Small intestine (tissue), 7 donors: ENCODE measurements around the gene HPCAL4. TPM values are rescaled to one million over a fixed set of nuclear protein-coding genes. Genes with fewer than 3 reads are reported as not detected.
A peak's percentile ranks its signal among the peaks of the same experiment; 100 is the strongest.

Experiments used
- DNase-seq, 2 donors: peaks; one replicate each; pipeline versions ENCODE4 v3.0.0 to v3.0.0-alpha.2; 2013
- FAIRE-seq: peaks from 2 replicates; lab custom pipeline; 2012; peaks lifted over from hg19 to GRCh38; lab: Jason Lieb, UNC
- H3K27ac ChIP-seq, 3 donors: one replicate each; pipeline ENCODE4 v1.5.1; 2013; ENCODE audit warnings: low read length in 2 of 3, mild to moderate bottlenecking in 2 of 3, control low read depth in 1 of 3, inconsistent platforms in 1 of 3, low read depth in 1 of 3, moderate library complexity in 1 of 3
- H3K27me3 ChIP-seq, 3 donors: one replicate each; pipeline ENCODE4 v1.6.1; 2013; ENCODE audit warnings: low read length in 3 of 3, inconsistent platforms in 1 of 3; ENCODE audit not compliant: control insufficient read depth in 3 of 3, insufficient read depth in 3 of 3
- H3K36me3 ChIP-seq, 3 donors: one replicate each; pipeline ENCODE4 v1.6.1; 2013; ENCODE audit warnings: low read length in 3 of 3, inconsistent platforms in 1 of 3, low read depth in 1 of 3, mild to moderate bottlenecking in 1 of 3, moderate library complexity in 1 of 3; ENCODE audit not compliant: control insufficient read depth in 3 of 3, insufficient read depth in 2 of 3
- H3K4me1 ChIP-seq, 3 donors: one replicate each; pipeline ENCODE4 v1.6.1; 2013; ENCODE audit warnings: low read length in 2 of 3, inconsistent platforms in 1 of 3, low read depth in 1 of 3, mild to moderate bottlenecking in 1 of 3, moderate library complexity in 1 of 3; ENCODE audit not compliant: control insufficient read depth in 3 of 3, insufficient read depth in 2 of 3
- H3K4me3 ChIP-seq, 3 donors: one replicate each; pipeline ENCODE4 v1.5.1; 2013; ENCODE audit warnings: low read length in 3 of 3, control low read depth in 1 of 3, inconsistent platforms in 1 of 3, low read depth in 1 of 3, mild to moderate bottlenecking in 1 of 3, moderate library complexity in 1 of 3
- H3K9me3 ChIP-seq, 2 donors: one replicate each; pipeline ENCODE4 v1.6.1; 2013; ENCODE audit warnings: low read depth in 1 of 2, low read length in 1 of 2; ENCODE audit not compliant: control insufficient read depth in 2 of 2, insufficient read depth in 1 of 2
- WGBS, 3 donors: extraction: QIAGEN DNeasy Blood & Tissue Kit; methylation state at CpG; one replicate each; pipeline ENCODE4 v1.1.7; 2013; 5-methylcytosine and 5-hydroxymethylcytosine counted together
- polyA plus RNA-seq, 4 donors: library from polyadenylated mRNA; stranded (reverse) in 3 of 4; unstranded in 1 of 4; fragments of 200-250 nt in 3 of 4; fragments of 120-200 nt in 1 of 4; gene quantifications; one replicate each; pipeline versions ENCODE4 v1.2.1 to v1.2.3, GENCODE V29; 2013
- donor health status: healthy with polysubstance abuse.
- donor health status: control.
- donor health status: control.
- donor health status: Bipolar disorder and iron deficiency.
- donor health status: healthy.

HPCAL4 gene
- polyA plus RNA-seq, 4 donors, result 0.10 to 0.27 (median 0.22) TPM

DNA sequence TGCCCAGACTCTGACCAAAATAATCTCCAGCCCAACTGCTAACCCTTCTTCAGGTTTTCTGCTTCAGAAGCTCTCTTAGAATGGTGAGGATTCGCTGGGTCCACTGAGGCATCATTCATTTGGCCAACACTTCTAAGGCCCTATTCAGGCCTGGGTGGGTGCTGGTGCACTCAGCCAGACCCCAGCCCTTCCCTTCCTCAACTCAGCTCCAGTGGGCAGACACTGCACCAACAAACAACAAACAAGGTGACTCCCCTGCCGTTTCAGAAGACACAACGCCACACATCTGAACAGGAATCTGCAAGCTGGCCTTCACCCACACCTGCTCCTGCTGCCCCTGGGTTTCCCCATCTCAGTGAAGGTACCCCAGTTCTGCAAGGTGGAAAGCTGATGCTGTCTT lies 57.8 kb downstream of the HPCAL4 start:
- Histone ChIP-seq H3K27ac (no peak overlapping the region), H3K9me3 (no peaks in the 10 kb centered on the region), H3K27me3 (peaks cover 0 to 65% (median 1%) of the 10 kb centered on the region in 3 donors), H3K4me3 (no peak overlapping the region), H3K4me1 (no peaks in the 10 kb centered on the region), H3K36me3 (peaks cover 0 to 2% (median 0%) of the 10 kb centered on the region in 3 donors)
- DNase-seq (no peak), FAIRE-seq (no peak)
- WGBS, 3 donors, result 74 to 76% (median 75%) methylated on average over 3 of the region's 3 CpGs

DNA sequence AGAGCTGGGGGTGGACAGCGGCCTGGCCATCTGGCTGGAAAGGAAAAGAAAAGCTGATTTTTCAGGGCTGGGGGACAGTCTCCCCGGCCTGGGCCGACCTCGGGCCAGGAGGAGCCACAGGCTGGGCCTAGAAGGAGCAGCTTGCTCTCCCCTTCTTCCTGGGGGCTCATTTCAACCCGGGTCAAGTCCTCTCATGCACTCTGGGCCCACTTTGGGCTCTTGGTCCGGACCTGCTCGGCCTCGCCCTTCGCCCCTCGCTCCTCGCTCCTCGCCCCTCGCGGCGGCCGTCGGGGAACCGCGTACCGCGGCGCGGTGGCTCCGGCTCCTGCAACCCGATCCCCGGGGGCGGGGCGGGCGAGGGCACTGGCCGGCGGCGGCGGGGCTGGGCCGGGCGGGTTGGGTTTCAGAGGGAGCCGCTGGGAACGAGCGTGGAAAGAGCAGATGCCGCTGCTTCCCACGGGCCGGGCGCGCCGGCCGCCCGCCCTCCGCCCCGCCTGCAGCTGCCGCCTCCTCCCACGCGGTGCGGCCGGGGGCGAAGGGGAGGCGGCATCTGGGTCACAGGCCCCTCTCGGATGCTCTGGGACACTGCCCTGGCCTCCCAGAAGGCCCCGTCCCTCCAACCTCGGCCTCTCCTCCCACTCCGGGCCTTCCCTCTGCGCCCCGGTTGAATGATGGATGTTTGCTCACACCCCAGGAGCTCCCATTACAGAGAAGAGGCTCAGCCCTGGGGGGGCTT lies 58.4 kb downstream of the HPCAL4 start:
- Histone ChIP-seq H3K9me3 (no peaks in the 10 kb centered on the region), H3K36me3 (peaks cover 0 to 2% (median 0%) of the 10 kb centered on the region in 3 donors), H3K4me1 (no peaks in the 10 kb centered on the region), H3K27me3 (peaks cover 0 to 60% (median 0%) of the 10 kb centered on the region in 3 donors), H3K4me3 (no peak overlapping the region), H3K27ac (no peak overlapping the region)
- no peak for FAIRE-seq
- DNase-seq, result peak; percentile 9 to 42
- 21 to 24% (median 23%) methylated on average over 27 to 61 of the region's 61 CpGs for WGBS, 3 donors

DNA sequence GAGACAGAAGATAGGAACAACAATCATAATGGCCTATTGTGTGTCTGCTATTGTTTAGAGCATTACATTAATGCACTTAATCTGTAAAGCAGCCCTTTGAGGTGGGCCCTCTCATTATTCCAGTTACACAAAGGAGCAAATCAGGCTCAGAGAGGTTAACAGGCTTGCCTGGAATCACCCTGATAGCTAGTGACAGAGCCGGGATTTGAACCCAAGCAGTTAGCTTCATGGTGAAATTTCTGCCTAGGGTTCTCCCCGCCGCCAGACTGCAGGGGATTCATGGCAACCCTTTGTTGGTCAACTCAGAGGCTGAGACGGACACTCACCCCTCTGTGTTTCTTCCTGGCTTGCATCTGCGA lies 58.9 kb downstream of the HPCAL4 start:
- H3K9me3 ChIP-seq, result no peaks in the 10 kb centered on the region
- peaks cover 0 to 54% (median 0%) of the 10 kb centered on the region in 3 donors for H3K27me3 ChIP-seq
- 81 to 90% (median 86%) methylated on average over 5 of the region's 5 CpGs for WGBS, 3 donors
- H3K4me3 ChIP-seq, result no peak overlapping the region
- DNase-seq (no peak), FAIRE-seq (no peak)
- H3K36me3 ChIP-seq, result peaks cover 0 to 4% (median 0%) of the 10 kb centered on the region in 3 donors
- no peaks in the 10 kb centered on the region for H3K4me1 ChIP-seq
- no peak overlapping the region for H3K27ac ChIP-seq

DNA sequence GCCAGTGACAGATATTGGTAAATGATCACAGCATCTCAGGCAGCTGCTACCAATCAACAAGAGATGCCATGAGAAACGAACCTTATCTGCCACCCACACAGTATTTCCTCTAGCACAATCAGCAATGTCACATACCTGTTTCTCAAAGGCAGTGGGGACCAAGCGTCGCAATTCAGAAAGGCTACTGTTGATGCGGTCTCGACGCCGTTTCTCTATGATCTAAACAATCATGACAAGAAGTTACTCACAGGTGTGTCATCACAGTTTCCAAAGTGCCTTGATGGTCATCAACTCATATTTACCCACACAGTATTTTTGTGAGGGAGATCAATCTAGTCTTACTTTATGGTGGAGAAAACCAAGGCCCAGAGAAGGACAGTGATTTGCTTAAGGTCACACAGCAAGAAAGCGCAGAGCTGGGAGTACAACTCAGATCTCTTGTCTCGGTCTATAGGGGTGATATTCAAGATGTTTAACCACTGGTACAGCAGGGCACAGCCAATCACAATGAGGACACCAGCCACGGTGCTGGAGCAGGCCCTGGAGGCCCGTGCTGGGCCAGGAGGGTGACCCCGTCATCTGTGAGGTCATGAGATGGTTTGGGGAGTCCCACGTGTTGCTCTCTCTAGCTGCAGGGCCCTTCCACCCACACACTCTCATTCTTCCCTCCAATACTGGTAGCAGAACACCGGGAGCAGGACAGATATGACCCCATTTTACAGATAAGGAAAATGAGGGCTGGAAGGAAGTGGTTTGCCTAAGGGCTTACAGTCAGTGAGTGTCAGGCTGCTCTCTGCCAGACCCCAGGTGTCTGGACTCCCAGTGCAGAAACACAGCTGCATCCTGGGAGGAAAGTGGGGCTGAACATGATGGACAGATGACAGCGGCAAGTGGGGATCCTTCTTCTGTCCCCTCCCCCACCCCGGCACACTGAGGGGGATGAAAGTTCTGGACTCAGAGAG lies 59.6 kb downstream of the HPCAL4 start:
- 79 to 84% (median 79%) methylated on average over 16 of the region's 16 CpGs for WGBS, 3 donors
- Histone ChIP-seq H3K27me3 (peaks cover 0 to 49% (median 0%) of the 10 kb centered on the region in 3 donors), H3K9me3 (no peaks in the 10 kb centered on the region), H3K4me1 (no peaks in the 10 kb centered on the region), H3K36me3 (peaks cover 0 to 7% (median 0%) of the 10 kb centered on the region in 3 donors), H3K27ac (no peak overlapping the region), H3K4me3 (no peak overlapping the region)
- DNase-seq, result no peak
- FAIRE-seq, result no peak

DNA sequence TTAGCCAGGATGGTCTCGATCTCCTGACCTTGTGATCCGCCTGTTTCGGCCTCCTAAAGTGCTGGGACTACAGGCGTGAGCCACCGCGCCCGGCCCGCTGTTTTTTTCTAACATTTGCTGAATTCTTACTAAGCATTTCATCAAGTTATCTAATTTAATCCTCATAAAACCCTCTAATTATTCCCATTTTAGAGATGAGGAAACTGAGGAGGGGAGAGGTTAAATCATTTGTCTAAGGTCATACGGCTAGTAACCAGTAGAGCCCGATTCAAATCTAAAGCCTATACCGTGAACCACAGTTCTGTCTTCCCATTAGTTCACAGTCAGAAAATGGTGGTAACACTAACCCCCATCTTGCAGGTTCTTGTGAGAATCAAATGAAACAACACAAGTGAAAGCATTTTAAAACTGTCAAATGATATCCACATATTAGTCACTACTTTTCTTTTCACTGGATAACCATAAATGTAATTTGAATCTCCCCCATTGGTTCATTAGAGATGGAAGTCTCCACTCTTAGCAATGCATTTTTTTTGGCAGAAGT lies 62.4 kb downstream of the HPCAL4 start:
- 89 to 96% (median 94%) methylated on average over 11 of the region's 11 CpGs for WGBS, 3 donors
- peaks cover 0 to 10% (median 0%) of the 10 kb centered on the region in 3 donors for H3K36me3 ChIP-seq
- peaks cover 0 to 38% (median 0%) of the 10 kb centered on the region in 3 donors for H3K27me3 ChIP-seq
- no peak for FAIRE-seq
- no peak overlapping the region for H3K4me3 ChIP-seq
- no peak overlapping the region for H3K27ac ChIP-seq
- no peaks in the 10 kb centered on the region for H3K4me1 ChIP-seq
- no peak for DNase-seq
- no peaks in the 10 kb centered on the region for H3K9me3 ChIP-seq

Other genes starting within 250 kb of the HPCAL4 start
- gene BMP8A, start 199.8 kb downstream of the HPCAL4 start, polyA plus RNA-seq, result under 1 TPM in 3 of 4 donors, not detected in 1; 0.37 to 0.66 (median 0.45) TPM
- 100 to 1,000 TPM in 2 of 4 donors, 10 to 100 TPM in 2; 67.5 to 129 (median 104) TPM for gene PABPC4, start 114.6 kb downstream of the HPCAL4 start, polyA plus RNA-seq
- gene HEYL, start 51.8 kb downstream of the HPCAL4 start, polyA plus RNA-seq, result 1 to 10 TPM in 3 of 4 donors, not detected in 1; 1.1 to 4.7 (median 3.4) TPM
- under 1 TPM in 2 of 4 donors, not detected in 2; 0.12 to 0.16 TPM for gene NT5C1A, start 19.3 kb downstream of the HPCAL4 start, polyA plus RNA-seq
- gene PPIE, start 47.4 kb upstream of the HPCAL4 start, polyA plus RNA-seq, result 10 to 100 TPM; 39.7 to 72.5 (median 55.6) TPM
- 1 to 10 TPM; 1.0 to 3.5 (median 3.0) TPM for gene OXCT2, start 79.9 kb upstream of the HPCAL4 start, polyA plus RNA-seq
- 10 to 100 TPM in 1 of 4 donors, 1 to 10 TPM in 3; 1.0 to 13.8 (median 7.6) TPM for gene BMP8B, start 97.4 kb upstream of the HPCAL4 start, polyA plus RNA-seq
- 10 to 100 TPM in 2 of 4 donors, 1 to 10 TPM in 2; 4.3 to 23.6 (median 9.3) TPM for gene TRIT1, start 192.1 kb upstream of the HPCAL4 start, polyA plus RNA-seq
- gene MYCL, start 210.5 kb upstream of the HPCAL4 start, polyA plus RNA-seq, result 1 to 10 TPM; 3.5 to 9.0 (median 6.1) TPM